HepG2 (cell line): ENCODE results near the gene COA1. TPM values are rescaled to one million over a fixed set of nuclear protein-coding genes. Genes with fewer than 3 reads are reported as not detected.
A peak's percentile ranks its signal among the peaks of the same experiment; 100 is the strongest.

Experiments
- CEBPG ChIP-seq: IDR thresholded peaks from 2 replicates; pipeline ENCODE4 v1.6.1; 2016
- ETV6 ChIP-seq: sonication (generic); formaldehyde crosslinking; conservative IDR thresholded peaks from 2 replicates; pipeline ENCODE4 v1.4.0; 2020; ENCODE audit warnings: missing genetic modification reagents
- KLF15 ChIP-seq: sonication (generic); formaldehyde crosslinking; IDR thresholded peaks from 2 replicates; pipeline ENCODE4 v1.8.1; 2023; ENCODE audit warnings: borderline replicate concordance, mild to moderate bottlenecking, inconsistent platforms, missing genetic modification reagents, mixed read lengths
- SP2 ChIP-seq: sonication (generic); formaldehyde crosslinking; IDR thresholded peaks from 2 replicates; pipeline ENCODE4 v1.5.1; 2020; ENCODE audit warnings: mild to moderate bottlenecking, missing genetic modification reagents
- ZFP91 ChIP-seq: sonication (generic); formaldehyde crosslinking; IDR thresholded peaks from 2 replicates; pipeline ENCODE4 v1.9.0; 2022; ENCODE audit warnings: missing genetic modification reagents, mild to moderate bottlenecking, borderline replicate concordance
- ZNF281 ChIP-seq: sonication (generic); formaldehyde crosslinking; IDR thresholded peaks from 2 replicates; pipeline ENCODE4 v1.4.0; 2020; ENCODE audit warnings: missing genetic modification reagents, borderline replicate concordance
- ZNF503 ChIP-seq: sonication (generic); formaldehyde crosslinking; IDR thresholded peaks from 2 replicates; pipeline ENCODE4 v1.4.0; 2020; ENCODE audit warnings: missing genetic modification reagents
- ZNF570 ChIP-seq: sonication (generic); formaldehyde crosslinking; IDR thresholded peaks from 2 replicates; pipeline ENCODE4 v1.4.0; 2020; ENCODE audit warnings: mild to moderate bottlenecking, missing genetic modification reagents, borderline replicate concordance
- ZNF660 ChIP-seq: sonication (generic); formaldehyde crosslinking; IDR thresholded peaks from 2 replicates; pipeline ENCODE4 v1.5.1; 2020; ENCODE audit warnings: mild to moderate bottlenecking, low read depth, missing genetic modification reagents, borderline replicate concordance
- ZNF768 ChIP-seq: sonication (generic); formaldehyde crosslinking; IDR thresholded peaks from 2 replicates; pipeline ENCODE4 v1.4.0; 2020; ENCODE audit warnings: missing genetic modification reagents
- ZNF770 ChIP-seq: sonication (generic); formaldehyde crosslinking; IDR thresholded peaks from 2 replicates; pipeline ENCODE4 v1.5.0; 2020; ENCODE audit warnings: mild to moderate bottlenecking, missing genetic modification reagents
- polyA plus RNA-seq, 8 experiments: library from polyadenylated mRNA; depleted of rRNA in 3 of 8; stranded (reverse) in 7 of 8; unstranded in 1 of 8; fragments of >200 nt; fragmentation: Illumina TruSeq in 4 of 8; extraction: Trizol in 4 of 8; gene quantifications; 2 replicates each; pipeline versions ENCODE4 v1.2.1 to v1.2.3, GENCODE V29; 2011 to 2016; ENCODE audit warnings: low read depth in 4 of 8, missing spikeins in 1 of 8, mixed read lengths in 1 of 8; ENCODE audit not compliant: insufficient read depth in 1 of 8
- total RNA-seq, 5 experiments: library from RNA; depleted of rRNA; stranded (reverse); fragments of >200 nt; fragmentation: Illumina TruSeq; extraction: Trizol; gene quantifications; 2 replicates each; pipeline ENCODE4 v1.2.3, GENCODE V29; 2016; ENCODE audit warnings: low read depth in 1 of 5
- TF ChIP-seq, protein P1 (sequence below): IDR thresholded peaks from 2 replicates; pipeline ENCODE4 v1.6.1; 2016; ENCODE audit warnings: low read depth, borderline replicate concordance
- TF ChIP-seq, protein P2 (sequence below): sonication (generic); formaldehyde crosslinking; conservative IDR thresholded peaks from 2 replicates; pipeline ENCODE4 v1.4.0; 2020; ENCODE audit warnings: missing genetic modification reagents
- TF ChIP-seq, protein P3 (sequence below): sonication (generic); formaldehyde crosslinking; IDR thresholded peaks from 2 replicates; pipeline ENCODE4 v1.4.0; 2020; ENCODE audit warnings: missing genetic modification reagents, mild to moderate bottlenecking, borderline replicate concordance

The COA1 gene
- total and polyA plus RNA-seq, 2 of the 13 experiments (the other 11 are each of a cell fraction or from before 2014, with no cell fraction given) = 33.2 to 65.7 TPM

DNA sequence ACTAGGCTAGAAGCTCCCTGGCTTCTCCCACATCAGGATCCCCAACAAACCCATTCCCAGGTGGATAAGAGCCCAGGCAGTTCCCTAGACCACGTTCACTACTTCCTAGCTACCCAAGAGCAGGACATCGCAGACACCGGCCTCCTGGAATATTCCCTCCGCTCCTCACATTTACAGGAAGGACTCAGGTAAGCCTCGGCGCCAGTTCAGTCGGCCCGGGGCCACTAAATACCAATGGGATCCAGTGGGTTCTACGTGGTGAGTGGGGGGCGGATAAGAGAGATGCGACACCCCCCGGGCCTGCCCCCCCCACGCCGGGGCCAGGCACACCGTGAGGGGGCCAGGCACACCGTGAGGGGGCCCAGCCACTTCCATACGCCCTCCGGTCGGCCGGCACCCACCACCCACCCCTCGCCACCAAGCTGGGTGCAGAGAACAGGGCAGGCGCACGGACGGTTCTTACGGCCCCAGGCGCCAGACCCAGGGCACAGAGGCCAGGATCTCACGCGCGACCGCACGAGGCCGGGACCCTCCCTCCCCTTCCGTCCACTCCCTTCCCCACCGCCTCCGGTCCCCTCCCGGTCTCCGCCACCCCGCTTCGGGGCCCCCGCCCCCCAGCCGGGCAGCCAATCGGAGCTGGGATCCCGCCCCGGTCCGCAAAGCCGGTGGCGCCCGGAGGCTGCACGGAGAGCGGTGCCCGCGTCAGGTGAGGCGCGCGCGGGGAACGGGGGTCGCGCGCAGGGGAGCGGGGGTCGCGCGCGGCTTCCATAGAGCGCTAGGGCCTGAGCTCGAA is 28.9 kb upstream of the COA1 start, which contains the start of gene BLVRA (continued):
- TF ChIP-seq, protein P1, sequence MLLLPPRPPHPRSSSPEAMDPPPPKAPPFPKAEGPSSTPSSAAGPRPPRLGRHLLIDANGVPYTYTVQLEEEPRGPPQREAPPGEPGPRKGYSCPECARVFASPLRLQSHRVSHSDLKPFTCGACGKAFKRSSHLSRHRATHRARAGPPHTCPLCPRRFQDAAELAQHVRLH (CRISPR knock-in tag) = 0 out of 2 replicates have a peak, but pooled peaks have one; percentile 39
- TF ChIP-seq ZNF281 (CRISPR knock-in tag) = 0 out of 2 replicates have a peak, but pooled peaks have one; percentile 1
- peak; percentile 42; the same call in 1 of the 2 replicates for TF ChIP-seq SP2 (CRISPR knock-in tag)
- TF ChIP-seq ZFP91 (CRISPR knock-in tag) = peak; percentile 73; the same call in 1 of the 2 replicates
- TF ChIP-seq ZNF660 = no peak
- no peak for TF ChIP-seq CEBPG (CRISPR knock-in tag)
- peak; percentile 15; the same call in 1 of the 2 replicates for TF ChIP-seq ZNF770 (CRISPR knock-in tag)
- TF ChIP-seq ZNF570 (CRISPR knock-in tag) = no peak
- no peak for TF ChIP-seq KLF15 (CRISPR knock-in tag)
- peak; percentile 57; the same call in 1 of the 2 replicates for TF ChIP-seq ETV6
- peak; percentile 59; the same call in 1 of the 2 replicates for TF ChIP-seq ZNF768 (CRISPR knock-in tag)
- TF ChIP-seq, protein P2, sequence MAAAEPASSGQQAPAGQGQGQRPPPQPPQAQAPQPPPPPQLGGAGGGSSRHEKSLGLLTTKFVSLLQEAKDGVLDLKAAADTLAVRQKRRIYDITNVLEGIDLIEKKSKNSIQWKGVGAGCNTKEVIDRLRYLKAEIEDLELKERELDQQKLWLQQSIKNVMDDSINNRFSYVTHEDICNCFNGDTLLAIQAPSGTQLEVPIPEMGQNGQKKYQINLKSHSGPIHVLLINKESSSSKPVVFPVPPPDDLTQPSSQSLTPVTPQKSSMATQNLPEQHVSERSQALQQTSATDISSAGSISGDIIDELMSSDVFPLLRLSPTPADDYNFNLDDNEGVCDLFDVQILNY = no peak
- TF ChIP-seq, protein P3, sequence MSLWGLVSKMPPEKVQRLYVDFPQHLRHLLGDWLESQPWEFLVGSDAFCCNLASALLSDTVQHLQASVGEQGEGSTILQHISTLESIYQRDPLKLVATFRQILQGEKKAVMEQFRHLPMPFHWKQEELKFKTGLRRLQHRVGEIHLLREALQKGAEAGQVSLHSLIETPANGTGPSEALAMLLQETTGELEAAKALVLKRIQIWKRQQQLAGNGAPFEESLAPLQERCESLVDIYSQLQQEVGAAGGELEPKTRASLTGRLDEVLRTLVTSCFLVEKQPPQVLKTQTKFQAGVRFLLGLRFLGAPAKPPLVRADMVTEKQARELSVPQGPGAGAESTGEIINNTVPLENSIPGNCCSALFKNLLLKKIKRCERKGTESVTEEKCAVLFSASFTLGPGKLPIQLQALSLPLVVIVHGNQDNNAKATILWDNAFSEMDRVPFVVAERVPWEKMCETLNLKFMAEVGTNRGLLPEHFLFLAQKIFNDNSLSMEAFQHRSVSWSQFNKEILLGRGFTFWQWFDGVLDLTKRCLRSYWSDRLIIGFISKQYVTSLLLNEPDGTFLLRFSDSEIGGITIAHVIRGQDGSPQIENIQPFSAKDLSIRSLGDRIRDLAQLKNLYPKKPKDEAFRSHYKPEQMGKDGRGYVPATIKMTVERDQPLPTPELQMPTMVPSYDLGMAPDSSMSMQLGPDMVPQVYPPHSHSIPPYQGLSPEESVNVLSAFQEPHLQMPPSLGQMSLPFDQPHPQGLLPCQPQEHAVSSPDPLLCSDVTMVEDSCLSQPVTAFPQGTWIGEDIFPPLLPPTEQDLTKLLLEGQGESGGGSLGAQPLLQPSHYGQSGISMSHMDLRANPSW (CRISPR knock-in tag) = no peak
- no peak for TF ChIP-seq ZNF503
